PC-9 (cell line): Measurements from ENCODE around the gene ZNF516.

Experiments
- CTCF ChIP-seq: fragments of 200-600 bp; sonication (generic); conservative IDR thresholded peaks from 2 replicates; pipeline ENCODE4 v1.6.1; 2017; ENCODE audit warnings: mixed run types, antibody characterized with exemption, mild to moderate bottlenecking, moderate library complexity
- EZH2 ChIP-seq: fragments of 200-600 bp; sonication (generic); IDR thresholded peaks from 2 replicates; pipeline ENCODE4 v1.8.0; 2017; ENCODE audit warnings: antibody characterized with exemption, low read depth

- no peak for TF ChIP-seq EZH2
- no peak for TF ChIP-seq CTCF
Measured at GRCh38 chr18:76351961-76352581, 143.0 kb downstream of the ZNF516 start.
